HCT116 (cell line): Measurements from ENCODE around the gene PHYHIPL. TPM values are rescaled to one million over a fixed set of nuclear protein-coding genes. Genes with fewer than 3 reads are reported as not detected.

Experiments used
- ATAC-seq: fragments of 200-7000 bp; cut with Tn5 transposase; 2 replicates; pipeline ENCODE4 v1.9.1; 2020; ENCODE audit warnings: mild to moderate bottlenecking, moderate library complexity
- BruUV-seq: library from RNA; stranded (reverse); fragments of 400-500 nt; replicated peaks from 2 replicates; lab custom pipeline; 2021; lab: Mats Ljungman, UMichigan
- CTCF ChIA-PET: fragments of 300-600 bp; sonication (Branson Sonifier 250); formaldehyde crosslinking; loops from one replicate; lab custom pipeline; 2021; ENCODE audit warnings: antibody characterized with exemption; lab: Charles Lee
- POLR2A ChIA-PET: fragments of 300-600, 350-600 bp; sonication (Branson Sonifier 250); formaldehyde crosslinking; loops from one replicate; lab custom pipeline; 2021; ENCODE audit warnings: antibody characterized with exemption; lab: Charles Lee
- RAD21 ChIA-PET, 2 experiments: fragments of 300-600 bp; sonication (Branson Sonifier 250); formaldehyde crosslinking; loops; one replicate each; lab custom pipeline; 2023; ENCODE audit warnings: low total read pairs in 2 of 2; ENCODE audit not compliant: uncharacterized antibody in 2 of 2, unreplicated experiment in 2 of 2, low non-redundant PET in 1 of 2; lab: Charles Lee
- DNase-seq: peaks from one replicate; pipeline ENCODE4 v3.0.0-alpha.2; 2010; ENCODE audit warnings: low read depth, low spot score
- H2AFZ ChIP-seq: fragments of 200-600 bp; shearing (Covaris generic), sonication (generic); 2 replicates; pipeline ENCODE4 v1.6.1; 2017; ENCODE audit warnings: low read depth, mixed run types, mixed read lengths, antibody characterized with exemption, low read length; ENCODE audit not compliant: poor library complexity, severe bottlenecking
- H3K27ac ChIP-seq: 2 replicates; pipeline ENCODE4 v1.5.1; 2012; ENCODE audit warnings: low read depth, low read length
- H3K27me3 ChIP-seq: fragments of 200-600 bp; sonication (generic); 2 replicates; pipeline ENCODE4 v1.6.1; 2016; ENCODE audit warnings: mixed run types, low read length, mixed read lengths; ENCODE audit not compliant: insufficient read depth
- H3K36me3 ChIP-seq, 2 experiments: fragments of 200-500 bp in 1 of 2; fragments of 200-600 bp in 1 of 2; sonication (Bioruptor generic) in 1 of 2; sonication (generic) in 1 of 2; 2 replicates each; pipeline versions ENCODE4 v1.5.1 to v1.6.1; 2014 to 2016; ENCODE audit warnings: low read length in 2 of 2, inconsistent platforms in 1 of 2, mixed read lengths in 1 of 2, mixed run types in 1 of 2; ENCODE audit not compliant: insufficient read depth in 2 of 2, control insufficient read depth in 1 of 2
- H3K4me1 ChIP-seq, 2 experiments: fragments of 200-600 bp in 1 of 2; sonication (generic) in 1 of 2; 2 replicates each; pipeline versions ENCODE4 v1.5.1 to v1.6.1; 2012 to 2017; ENCODE audit warnings: low read length in 2 of 2, inconsistent platforms in 1 of 2, mild to moderate bottlenecking in 1 of 2, mixed read lengths in 1 of 2, mixed run types in 1 of 2, moderate library complexity in 1 of 2; ENCODE audit not compliant: insufficient read depth in 2 of 2, control insufficient read depth in 1 of 2
- H3K4me2 ChIP-seq: fragments of 200-600 bp; sonication (generic); 2 replicates; pipeline ENCODE4 v1.6.1; 2017; ENCODE audit warnings: mixed run types, low read length, mixed read lengths
- H3K4me3 ChIP-seq, 2 experiments: fragments of 200-600 bp in 1 of 2; sonication (generic) in 1 of 2; replicated peaks in 1 of 2; 2 replicates each; pipeline ENCODE4 v1.5.1; 2011 to 2016; ENCODE audit warnings: low read length in 2 of 2, control low read depth in 1 of 2, low read depth in 1 of 2, mild to moderate bottlenecking in 1 of 2, mixed read lengths in 1 of 2, mixed run types in 1 of 2
- H3K79me2 ChIP-seq: fragments of 200-600 bp; sonication (generic); 2 replicates; pipeline ENCODE4 v1.6.1; 2017; ENCODE audit warnings: mild to moderate bottlenecking, mixed run types, low read length, moderate library complexity, mixed read lengths; ENCODE audit not compliant: insufficient read depth
- H3K9ac ChIP-seq: fragments of 200-600 bp; sonication (generic); 2 replicates; pipeline ENCODE4 v1.6.1; 2016; ENCODE audit warnings: low read length, mixed read lengths
- H3K9me2 ChIP-seq: fragments of 200-600 bp; sonication (generic), shearing (Covaris generic); 2 replicates; pipeline ENCODE4 v1.6.1; 2017; ENCODE audit warnings: mixed run types, mild to moderate bottlenecking, moderate library complexity; ENCODE audit not compliant: insufficient read depth
- H3K9me3 ChIP-seq, 2 experiments: fragments of 200-500 bp in 1 of 2; fragments of 200-600 bp in 1 of 2; sonication (Bioruptor generic) in 1 of 2; sonication (generic) in 1 of 2; 2 replicates each; pipeline ENCODE4 v1.6.1; 2014 to 2017; ENCODE audit warnings: low read length in 2 of 2, mixed read lengths in 2 of 2, inconsistent platforms in 1 of 2, low read depth in 1 of 2, mild to moderate bottlenecking in 1 of 2, mixed run types in 1 of 2, moderate library complexity in 1 of 2; ENCODE audit not compliant: control insufficient read depth in 1 of 2, insufficient read depth in 1 of 2
- H4K20me1 ChIP-seq: fragments of 200-600 bp; sonication (generic), shearing (Covaris generic); 2 replicates; pipeline ENCODE4 v1.6.1; 2017; ENCODE audit warnings: mixed run types, mild to moderate bottlenecking, moderate library complexity; ENCODE audit not compliant: insufficient read depth
- CBX3 ChIP-seq: IDR thresholded peaks from 2 replicates; pipeline ENCODE4 v1.6.1; 2012; ENCODE audit warnings: low read depth
- CEBPB ChIP-seq: IDR thresholded peaks from 2 replicates; pipeline ENCODE4 v1.6.1; 2012; ENCODE audit warnings: low read depth
- EGR1 ChIP-seq: IDR thresholded peaks from 2 replicates; pipeline ENCODE4 v1.6.1; 2012; ENCODE audit warnings: low read depth
- EZH2phosphoT487 ChIP-seq: fragments of 200-600 bp; IDR thresholded peaks from 2 replicates; pipeline ENCODE4 v1.6.1; 2018; ENCODE audit warnings: antibody characterized with exemption, borderline replicate concordance
- FOSL1 ChIP-seq: IDR thresholded peaks from 2 replicates; pipeline ENCODE4 v1.6.1; 2012; ENCODE audit warnings: low read depth
- JUND ChIP-seq: IDR thresholded peaks from 2 replicates; pipeline ENCODE4 v1.6.1; 2012
- POLR2AphosphoS5 ChIP-seq: IDR thresholded peaks from 2 replicates; pipeline ENCODE4 v1.6.1; 2011; ENCODE audit warnings: mild to moderate bottlenecking, low read depth, low read length, moderate library complexity
- RAD21 ChIP-seq: IDR thresholded peaks from 2 replicates; pipeline ENCODE4 v1.6.1; 2012; ENCODE audit warnings: low read depth, mild to moderate bottlenecking
- REST ChIP-seq: IDR thresholded peaks from 2 replicates; pipeline ENCODE4 v1.6.1; 2012; ENCODE audit warnings: low read depth
- SRF ChIP-seq: IDR thresholded peaks from 2 replicates; pipeline ENCODE4 v1.6.1; 2012; ENCODE audit warnings: low read depth
- TCF7L2 ChIP-seq: IDR thresholded peaks from 2 replicates; pipeline ENCODE4 v1.7.0; 2011; ENCODE audit warnings: borderline replicate concordance, inconsistent platforms; ENCODE audit not compliant: insufficient read depth, insufficient read length; ENCODE audit errors: extremely low read depth
- intact Hi-C: fragments of 100-400 bp; cut with micrococcal nuclease; formaldehyde crosslinking; loops from 2 replicates; pipeline ENCODE4 v1.10.0; 2022
- total RNA-seq: library from RNA; stranded (reverse); gene quantifications from one replicate; pipeline ENCODE4 v1.2.1, GENCODE V29; 2021; ENCODE audit not compliant: unreplicated experiment
- TF ChIP-seq, protein P1 (sequence below): IDR thresholded peaks from 2 replicates; pipeline ENCODE4 v1.6.1; 2012
- TF ChIP-seq, protein P2 (sequence below), 3 experiments: fragments of 200-600 bp in 1 of 3; sonication (generic) in 1 of 3; IDR thresholded peaks in 2 of 3; conservative IDR thresholded peaks in 1 of 3; 2 replicates each; pipeline ENCODE4 v1.5.1; 2012 to 2017; ENCODE audit warnings: low read depth in 2 of 3, low read length in 2 of 3, antibody characterized with exemption in 1 of 3, borderline replicate concordance in 1 of 3, control low read depth in 1 of 3, mild to moderate bottlenecking in 1 of 3, mixed read lengths in 1 of 3, mixed run types in 1 of 3, moderate library complexity in 1 of 3; ENCODE audit not compliant: insufficient read depth in 1 of 3

The PHYHIPL gene
- total RNA-seq, 1 experiment from 2014 or later: not detected

DNA sequence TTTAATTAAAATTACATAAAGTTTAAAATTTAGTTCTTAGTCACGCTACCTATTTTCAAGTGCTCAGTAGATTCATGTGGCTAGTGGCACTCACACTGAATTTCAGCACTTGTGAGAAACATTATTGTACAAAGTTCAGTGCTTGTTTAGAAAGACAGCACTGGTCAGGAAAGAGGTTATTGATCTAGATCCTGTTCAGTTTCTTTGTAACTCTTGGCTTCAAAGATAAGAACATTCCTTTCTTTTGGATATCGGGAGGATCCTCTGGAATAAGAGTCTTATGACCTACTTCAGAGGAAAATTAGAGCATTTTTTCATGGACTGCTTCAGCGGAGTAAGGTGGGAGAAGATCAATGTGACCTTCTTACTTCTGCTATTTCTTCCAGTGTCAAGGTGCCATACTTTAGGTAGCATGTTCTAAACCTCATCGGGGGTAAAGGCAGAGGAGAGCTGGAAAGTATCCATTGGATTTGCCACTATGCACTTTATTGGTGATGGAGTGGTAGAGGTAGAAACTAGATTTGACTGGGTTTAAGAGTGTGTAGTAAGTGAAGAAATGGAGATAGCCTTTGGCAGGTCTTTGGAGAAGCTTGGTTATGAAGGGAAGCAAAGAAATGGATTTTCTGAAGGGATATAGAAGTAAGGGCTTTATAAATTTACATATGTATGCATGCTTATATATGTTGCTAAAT is 39.9 kb downstream of the PHYHIPL start (continued):
- no peak for TF ChIP-seq REST
- no peak for TF ChIP-seq TCF7L2
- TF ChIP-seq FOSL1: no peak
- TF ChIP-seq CEBPB: no peak
- TF ChIP-seq JUND: no peak
- TF ChIP-seq EGR1: no peak
- no peak for TF ChIP-seq EZH2phosphoT487
- no peak for TF ChIP-seq RAD21
- TF ChIP-seq SRF: no peak
- TF ChIP-seq, protein P1, sequence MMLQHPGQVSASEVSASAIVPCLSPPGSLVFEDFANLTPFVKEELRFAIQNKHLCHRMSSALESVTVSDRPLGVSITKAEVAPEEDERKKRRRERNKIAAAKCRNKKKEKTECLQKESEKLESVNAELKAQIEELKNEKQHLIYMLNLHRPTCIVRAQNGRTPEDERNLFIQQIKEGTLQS: no peak

- Histone ChIP-seq H2AFZ (no peak overlapping the region), H4K20me1 (no peaks in the 10 kb centered on the region), H3K4me1 (no peaks in the 10 kb centered on the region), H3K36me3 (no peaks in the 10 kb centered on the region), H3K4me2 (no peak overlapping the region), H3K79me2 (no peaks in the 10 kb centered on the region), H3K9me2 (no peaks in the 10 kb centered on the region), H3K4me3 (no peak overlapping the region), H3K9ac (no peak overlapping the region), H3K27ac (no peak overlapping the region), H3K9me3 (no peaks in the 10 kb centered on the region), H3K27me3 (no peaks in the 10 kb centered on the region)
- ATAC-seq: no peak
- BruUV-seq: no TSS peak
- ChIA-PET RAD21 (no interaction called here), CTCF (no interaction called here), POLR2A (no interaction called here)
- intact Hi-C loops: no loop called here
- DNase-seq: no peak
- TF ChIP-seq REST: no peak
- TF ChIP-seq, protein P2, sequence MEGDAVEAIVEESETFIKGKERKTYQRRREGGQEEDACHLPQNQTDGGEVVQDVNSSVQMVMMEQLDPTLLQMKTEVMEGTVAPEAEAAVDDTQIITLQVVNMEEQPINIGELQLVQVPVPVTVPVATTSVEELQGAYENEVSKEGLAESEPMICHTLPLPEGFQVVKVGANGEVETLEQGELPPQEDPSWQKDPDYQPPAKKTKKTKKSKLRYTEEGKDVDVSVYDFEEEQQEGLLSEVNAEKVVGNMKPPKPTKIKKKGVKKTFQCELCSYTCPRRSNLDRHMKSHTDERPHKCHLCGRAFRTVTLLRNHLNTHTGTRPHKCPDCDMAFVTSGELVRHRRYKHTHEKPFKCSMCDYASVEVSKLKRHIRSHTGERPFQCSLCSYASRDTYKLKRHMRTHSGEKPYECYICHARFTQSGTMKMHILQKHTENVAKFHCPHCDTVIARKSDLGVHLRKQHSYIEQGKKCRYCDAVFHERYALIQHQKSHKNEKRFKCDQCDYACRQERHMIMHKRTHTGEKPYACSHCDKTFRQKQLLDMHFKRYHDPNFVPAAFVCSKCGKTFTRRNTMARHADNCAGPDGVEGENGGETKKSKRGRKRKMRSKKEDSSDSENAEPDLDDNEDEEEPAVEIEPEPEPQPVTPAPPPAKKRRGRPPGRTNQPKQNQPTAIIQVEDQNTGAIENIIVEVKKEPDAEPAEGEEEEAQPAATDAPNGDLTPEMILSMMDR (IDR thresholded peaks at IDR 0.05 in 2 of 3, conservative IDR thresholded peaks at IDR 0.05 in 1 of 3; ENCODE audit: borderline replicate concordance in 1 of 3, insufficient read depth in 1 of 3, low read depth in 2 of 3, low read length in 2 of 3): no peak
- TF ChIP-seq, protein P1: no peak
- no peak for TF ChIP-seq TCF7L2
- TF ChIP-seq POLR2AphosphoS5: no peak
- TF ChIP-seq CBX3: no peak
Measured at GRCh38 chr10:59222788-59223187, 46.3 kb downstream of the PHYHIPL start.
